Trophoblast cell (in vitro differentiated cells and primary cell): ENCODE results near the gene MYOD1.

ENCODE experiments used
- DNase-seq, 2 donors: peaks; one replicate each; pipeline ENCODE4 v3.0.0-alpha.2; 2016
- H2AFZ ChIP-seq: 2 replicates; pipeline ENCODE4 v1.6.1; 2013; ENCODE audit warnings: low read length, moderate library complexity, mild to moderate bottlenecking; ENCODE audit not compliant: insufficient read depth, poor library complexity
- H2AK5ac ChIP-seq: 2 replicates; pipeline ENCODE4 v1.6.1; 2013; ENCODE audit warnings: mild to moderate bottlenecking, low read length
- H2BK120ac ChIP-seq: 2 replicates; pipeline ENCODE4 v1.6.1; 2013; ENCODE audit warnings: low read length, mild to moderate bottlenecking, moderate library complexity; ENCODE audit not compliant: insufficient read depth, poor library complexity
- H2BK12ac ChIP-seq: 2 replicates; pipeline ENCODE4 v1.6.1; 2013; ENCODE audit warnings: mild to moderate bottlenecking, low read length, moderate library complexity
- H2BK5ac ChIP-seq: 2 replicates; pipeline ENCODE4 v1.6.1; 2013; ENCODE audit warnings: low read length, low read depth, moderate library complexity, mild to moderate bottlenecking; ENCODE audit not compliant: poor library complexity
- H3K14ac ChIP-seq: 2 replicates; pipeline ENCODE4 v1.6.1; 2013; ENCODE audit warnings: mild to moderate bottlenecking, low read length
- H3K18ac ChIP-seq: 2 replicates; pipeline ENCODE4 v1.6.1; 2013; ENCODE audit warnings: mild to moderate bottlenecking, low read length
- H3K23ac ChIP-seq: 2 replicates; pipeline ENCODE4 v1.6.1; 2013; ENCODE audit warnings: low read length
- H3K27ac ChIP-seq: 2 replicates; pipeline ENCODE4 v1.5.1; 2013; ENCODE audit warnings: low read depth, mild to moderate bottlenecking, inconsistent platforms, low read length, moderate library complexity
- H3K27me3 ChIP-seq: 2 replicates; pipeline ENCODE4 v1.6.1; 2013; ENCODE audit warnings: inconsistent platforms, mild to moderate bottlenecking, low read length, moderate library complexity; ENCODE audit not compliant: insufficient read depth
- H3K36me3 ChIP-seq, 2 experiments: 1 replicate in 1 of 2; 2 replicates in 1 of 2; pipeline ENCODE4 v1.6.1; 2013; ENCODE audit warnings: low read length in 2 of 2, mild to moderate bottlenecking in 2 of 2, moderate library complexity in 1 of 2; ENCODE audit not compliant: insufficient read depth in 2 of 2, control insufficient read depth in 1 of 2
- H3K4ac ChIP-seq: 2 replicates; pipeline ENCODE4 v1.6.1; 2013; ENCODE audit warnings: low read depth, mild to moderate bottlenecking, low read length, moderate library complexity
- H3K4me1 ChIP-seq, 2 experiments: 1 replicate in 1 of 2; 2 replicates in 1 of 2; pipeline ENCODE4 v1.6.1; 2013; ENCODE audit warnings: low read length in 2 of 2, mild to moderate bottlenecking in 2 of 2, moderate library complexity in 1 of 2; ENCODE audit not compliant: insufficient read depth in 2 of 2, control insufficient read depth in 1 of 2
- H3K4me2 ChIP-seq: 2 replicates; pipeline ENCODE4 v1.6.1; 2013; ENCODE audit warnings: inconsistent platforms, mild to moderate bottlenecking, low read length, moderate library complexity
- H3K4me3 ChIP-seq: 2 replicates; pipeline ENCODE4 v1.5.1; 2013; ENCODE audit warnings: mild to moderate bottlenecking, low read depth, low read length, inconsistent platforms
- H3K79me1 ChIP-seq: one replicate; pipeline ENCODE4 v1.6.1; 2013; ENCODE audit warnings: low read length
- H3K79me2 ChIP-seq: 2 replicates; pipeline ENCODE4 v1.6.1; 2013; ENCODE audit warnings: low read length, mild to moderate bottlenecking; ENCODE audit not compliant: control insufficient read depth, insufficient read depth, poor library complexity
- H3K9ac ChIP-seq: 2 replicates; pipeline ENCODE4 v1.6.1; 2013; ENCODE audit warnings: mild to moderate bottlenecking, low read length
- H3K9me3 ChIP-seq: 2 replicates; pipeline ENCODE4 v1.6.1; 2013; ENCODE audit warnings: low read depth, mild to moderate bottlenecking, control low read depth, inconsistent platforms, low read length; ENCODE audit not compliant: insufficient read depth
- H4K12ac ChIP-seq: 2 replicates; pipeline ENCODE4 v1.6.1; 2013; ENCODE audit warnings: low read depth, mild to moderate bottlenecking, low read length, moderate library complexity
- H4K8ac ChIP-seq: 2 replicates; pipeline ENCODE4 v1.6.1; 2013; ENCODE audit warnings: low read depth, mild to moderate bottlenecking, low read length, moderate library complexity
- H4K91ac ChIP-seq: one replicate; pipeline ENCODE4 v1.6.1; 2013; ENCODE audit warnings: low read depth, mild to moderate bottlenecking, low read length, moderate library complexity
- WGBS: extraction: QIAGEN DNeasy Blood & Tissue Kit; methylation state at CpG from one replicate; pipeline ENCODE4 v1.1.7; 2013; ENCODE audit warnings: missing lambda C conversion rate; ENCODE audit not compliant: insufficient read length, insufficient coverage; ENCODE audit errors: extremely low coverage; 5-methylcytosine and 5-hydroxymethylcytosine counted together

The MYOD1 gene

DNA sequence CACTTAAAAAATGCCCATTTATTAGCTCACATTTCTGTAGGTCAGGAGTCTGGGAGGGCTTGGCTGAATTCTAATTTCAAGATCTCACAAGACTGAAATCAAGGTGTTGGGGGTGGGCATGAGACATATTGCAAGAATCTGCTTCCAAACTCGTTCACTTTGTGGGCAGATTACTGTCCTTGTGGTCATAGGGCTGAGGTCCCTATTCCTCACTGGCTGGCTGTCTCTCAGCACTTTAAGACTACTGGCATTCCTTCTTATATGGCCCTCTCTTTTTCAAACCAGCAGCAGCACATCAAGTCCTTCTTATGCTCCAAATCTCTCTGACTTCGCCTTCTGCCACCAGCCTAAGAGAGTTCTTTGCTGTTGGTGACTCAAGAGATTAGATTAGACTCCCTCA lies 27.8 kb upstream of the MYOD1 start:
- no peak overlapping the region for H2BK5ac ChIP-seq
- no peak overlapping the region for H3K23ac ChIP-seq
- no peak overlapping the region for H2AK5ac ChIP-seq
- H3K14ac ChIP-seq = no peak overlapping the region
- H3K36me3 ChIP-seq = no peaks in the 10 kb centered on the region
- no peak overlapping the region for H3K4me3 ChIP-seq
- H3K4ac ChIP-seq = no peak overlapping the region
- H3K27me3 ChIP-seq = peaks cover 23% of the 10 kb centered on the region
- no peaks in the 10 kb centered on the region for H3K4me1 ChIP-seq
- WGBS = no CpG with 5 or more reads among the region's 2 CpGs
- H3K4me2 ChIP-seq = no peak overlapping the region
- H3K79me2 ChIP-seq = no peaks in the 10 kb centered on the region
- no peak overlapping the region for H2BK120ac ChIP-seq
- H3K79me1 ChIP-seq = no peaks in the 10 kb centered on the region
- H3K27ac ChIP-seq = no peak overlapping the region
- peak in 1 of 2 donors; percentile 27 for DNase-seq
- H2AFZ ChIP-seq = no peak overlapping the region
- peaks cover 6% of the 10 kb centered on the region for H3K9me3 ChIP-seq
- no peak overlapping the region for H3K9ac ChIP-seq
- no peak overlapping the region for H3K18ac ChIP-seq
- H4K8ac ChIP-seq = no peak overlapping the region
- H4K12ac ChIP-seq = no peak overlapping the region
- H4K91ac ChIP-seq = no peak overlapping the region
- H2BK12ac ChIP-seq = no peak overlapping the region

DNA sequence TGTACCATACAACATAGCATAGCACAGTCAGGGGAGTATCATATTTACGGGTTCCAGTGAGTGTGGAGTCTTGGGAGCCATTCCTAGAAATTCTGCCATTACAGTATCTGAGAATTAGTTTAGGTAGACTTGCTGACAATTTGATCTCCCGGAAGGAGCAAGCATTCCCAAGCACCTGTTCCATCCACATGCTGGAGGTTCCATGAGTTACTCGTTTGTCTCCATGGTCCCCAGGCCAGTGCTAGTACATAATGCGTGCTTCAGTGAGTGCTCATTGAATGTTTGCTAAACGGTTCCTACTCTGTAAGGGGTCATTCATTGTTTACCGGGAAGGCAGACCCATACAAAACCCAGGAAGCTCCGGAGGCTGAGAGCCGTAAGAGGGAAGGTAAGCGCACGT lies 27.4 kb upstream of the MYOD1 start:
- H2BK5ac ChIP-seq = no peak overlapping the region
- H3K36me3 ChIP-seq = no peaks in the 10 kb centered on the region
- H2BK12ac ChIP-seq = no peak overlapping the region
- H3K4me2 ChIP-seq = no peak overlapping the region
- peaks cover 6% of the 10 kb centered on the region for H3K9me3 ChIP-seq
- no peaks in the 10 kb centered on the region for H3K79me1 ChIP-seq
- no peak overlapping the region for H3K18ac ChIP-seq
- no peak overlapping the region for H3K4ac ChIP-seq
- H3K23ac ChIP-seq = no peak overlapping the region
- WGBS = no CpG with 5 or more reads among the region's 10 CpGs
- H3K9ac ChIP-seq = no peak overlapping the region
- H3K27ac ChIP-seq = no peak overlapping the region
- H2BK120ac ChIP-seq = no peak overlapping the region
- peaks cover 28% of the 10 kb centered on the region for H3K27me3 ChIP-seq
- H2AK5ac ChIP-seq = no peak overlapping the region
- peak; percentile 46 to 53 for DNase-seq
- H2AFZ ChIP-seq = no peak overlapping the region
- no peaks in the 10 kb centered on the region for H3K4me1 ChIP-seq
- no peak overlapping the region for H3K14ac ChIP-seq
- no peak overlapping the region for H3K4me3 ChIP-seq
- H3K79me2 ChIP-seq = no peaks in the 10 kb centered on the region
- no peak overlapping the region for H4K12ac ChIP-seq
- H4K8ac ChIP-seq = no peak overlapping the region
- no peak overlapping the region for H4K91ac ChIP-seq

DNA sequence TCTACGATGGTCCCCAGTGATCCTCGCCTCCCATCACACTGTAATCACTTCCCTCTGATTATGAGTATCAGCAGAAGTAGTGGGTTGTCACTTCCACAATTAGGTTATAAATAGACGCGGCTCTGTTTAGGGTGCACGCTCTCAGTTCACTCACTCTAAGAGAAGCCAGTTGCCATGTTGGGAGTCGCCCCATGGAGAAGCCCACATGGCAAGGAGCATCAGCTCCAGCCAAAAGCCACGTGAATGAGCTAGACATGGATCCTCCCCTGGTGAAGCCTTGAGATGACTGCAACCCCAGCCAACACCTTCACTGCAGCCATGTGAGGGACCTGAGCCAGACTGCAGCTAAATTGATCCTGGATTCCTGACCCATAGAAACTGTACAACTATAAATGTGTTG lies 26.4 kb upstream of the MYOD1 start:
- Histone ChIP-seq H4K91ac (no peak overlapping the region), H3K27ac (no peak overlapping the region), H3K18ac (no peak overlapping the region), H3K9ac (no peak overlapping the region), H3K79me1 (no peaks in the 10 kb centered on the region), H2BK5ac (no peak overlapping the region), H2BK12ac (no peak overlapping the region), H3K14ac (no peak overlapping the region), H3K4me1 (no peaks in the 10 kb centered on the region), H4K12ac (no peak overlapping the region), H3K4me3 (no peak overlapping the region), H3K79me2 (no peaks in the 10 kb centered on the region), H4K8ac (no peak overlapping the region), H3K4me2 (no peak overlapping the region), H3K4ac (no peak overlapping the region), H2AK5ac (no peak overlapping the region), H3K36me3 (no peaks in the 10 kb centered on the region), H2AFZ (no peak overlapping the region), H3K23ac (no peak overlapping the region), H3K9me3 (peaks cover 6% of the 10 kb centered on the region), H3K27me3 (peaks cover 32% of the 10 kb centered on the region), H2BK120ac (no peak overlapping the region)
- no peak for DNase-seq
- WGBS = no CpG with 5 or more reads among the region's 7 CpGs

- Histone ChIP-seq H2BK120ac (no peak overlapping the region), H3K9me3 (peaks cover 6% of the 10 kb centered on the region), H3K4me2 (no peak overlapping the region), H3K4me3 (no peak overlapping the region), H3K27me3 (peaks cover 32% of the 10 kb centered on the region), H3K18ac (no peak overlapping the region), H2AK5ac (no peak overlapping the region), H3K4me1 (no peaks in the 10 kb centered on the region), H3K79me2 (no peaks in the 10 kb centered on the region), H4K91ac (no peak overlapping the region), H3K4ac (no peak overlapping the region), H3K23ac (no peak overlapping the region), H2AFZ (no peak overlapping the region), H3K27ac (no peak overlapping the region), H2BK5ac (no peak overlapping the region), H3K9ac (no peak overlapping the region), H3K14ac (no peak overlapping the region), H3K36me3 (no peaks in the 10 kb centered on the region), H4K8ac (no peak overlapping the region), H3K79me1 (no peaks in the 10 kb centered on the region), H4K12ac (no peak overlapping the region), H2BK12ac (no peak overlapping the region)
- DNase-seq = no peak
- no CpG with 5 or more reads among the region's 4 CpGs for WGBS
Observed at GRCh38 chr11:17693531-17693930, 25.8 kb upstream of the MYOD1 start.
